GM23338 (cell line): ENCODE results near the gene GCNT1.

Experiments
- EZH2 ChIP-seq: fragments of 200-600 bp; sonication (generic); IDR thresholded peaks from one replicate; pipeline ENCODE4 v1.8.0; 2017; ENCODE audit warnings: antibody characterized with exemption, mild to moderate bottlenecking, low read depth; ENCODE audit not compliant: unreplicated experiment
- POLR2AphosphoS5 ChIP-seq: IDR thresholded peaks from 2 replicates; pipeline ENCODE4 v1.6.1; 2016; ENCODE audit warnings: antibody characterized with exemption, low read depth
- ZNF331 ChIP-seq: fragments of 250-450 bp; sonication (Bioruptor Pico); IDR thresholded peaks from 2 replicates; pipeline ENCODE4 v1.5.0; 2020; ENCODE audit warnings: low read depth, mild to moderate bottlenecking, moderate library complexity
- TF ChIP-seq, protein P1 (sequence below), 2 experiments: fragments of 200-600 bp in 1 of 2; sonication (generic) in 1 of 2; conservative IDR thresholded peaks; 2 replicates each; pipeline versions ENCODE4 v1.5.1 to v1.6.1; 2016 to 2017; ENCODE audit warnings: antibody characterized with exemption in 2 of 2, low read depth in 2 of 2, mild to moderate bottlenecking in 2 of 2, moderate library complexity in 1 of 2

- no peak for TF ChIP-seq POLR2AphosphoS5
- TF ChIP-seq, protein P1, sequence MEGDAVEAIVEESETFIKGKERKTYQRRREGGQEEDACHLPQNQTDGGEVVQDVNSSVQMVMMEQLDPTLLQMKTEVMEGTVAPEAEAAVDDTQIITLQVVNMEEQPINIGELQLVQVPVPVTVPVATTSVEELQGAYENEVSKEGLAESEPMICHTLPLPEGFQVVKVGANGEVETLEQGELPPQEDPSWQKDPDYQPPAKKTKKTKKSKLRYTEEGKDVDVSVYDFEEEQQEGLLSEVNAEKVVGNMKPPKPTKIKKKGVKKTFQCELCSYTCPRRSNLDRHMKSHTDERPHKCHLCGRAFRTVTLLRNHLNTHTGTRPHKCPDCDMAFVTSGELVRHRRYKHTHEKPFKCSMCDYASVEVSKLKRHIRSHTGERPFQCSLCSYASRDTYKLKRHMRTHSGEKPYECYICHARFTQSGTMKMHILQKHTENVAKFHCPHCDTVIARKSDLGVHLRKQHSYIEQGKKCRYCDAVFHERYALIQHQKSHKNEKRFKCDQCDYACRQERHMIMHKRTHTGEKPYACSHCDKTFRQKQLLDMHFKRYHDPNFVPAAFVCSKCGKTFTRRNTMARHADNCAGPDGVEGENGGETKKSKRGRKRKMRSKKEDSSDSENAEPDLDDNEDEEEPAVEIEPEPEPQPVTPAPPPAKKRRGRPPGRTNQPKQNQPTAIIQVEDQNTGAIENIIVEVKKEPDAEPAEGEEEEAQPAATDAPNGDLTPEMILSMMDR (conservative IDR thresholded peaks at IDR 0.05; ENCODE audit: low read depth in 2 of 2): no peak
- no peak for TF ChIP-seq EZH2
- no peak for TF ChIP-seq ZNF331 (CRISPR knock-in tag)
Measured at GRCh38 chr9:76438841-76439588, 20.0 kb upstream of the GCNT1 start.
